Fibroblast of skin of right biceps (primary cell): ENCODE data around the gene RBM43.
"Not testable (repeated sequence)": the region's sequence is repeated elsewhere in the genome, so short reads cannot be mapped to it uniquely, and the experiment has no call there.

ENCODE experiments used
- DNase-seq: peaks from one replicate; pipeline ENCODE4 v3.0.0-alpha.2; 2013

Gene RBM43

DNA sequence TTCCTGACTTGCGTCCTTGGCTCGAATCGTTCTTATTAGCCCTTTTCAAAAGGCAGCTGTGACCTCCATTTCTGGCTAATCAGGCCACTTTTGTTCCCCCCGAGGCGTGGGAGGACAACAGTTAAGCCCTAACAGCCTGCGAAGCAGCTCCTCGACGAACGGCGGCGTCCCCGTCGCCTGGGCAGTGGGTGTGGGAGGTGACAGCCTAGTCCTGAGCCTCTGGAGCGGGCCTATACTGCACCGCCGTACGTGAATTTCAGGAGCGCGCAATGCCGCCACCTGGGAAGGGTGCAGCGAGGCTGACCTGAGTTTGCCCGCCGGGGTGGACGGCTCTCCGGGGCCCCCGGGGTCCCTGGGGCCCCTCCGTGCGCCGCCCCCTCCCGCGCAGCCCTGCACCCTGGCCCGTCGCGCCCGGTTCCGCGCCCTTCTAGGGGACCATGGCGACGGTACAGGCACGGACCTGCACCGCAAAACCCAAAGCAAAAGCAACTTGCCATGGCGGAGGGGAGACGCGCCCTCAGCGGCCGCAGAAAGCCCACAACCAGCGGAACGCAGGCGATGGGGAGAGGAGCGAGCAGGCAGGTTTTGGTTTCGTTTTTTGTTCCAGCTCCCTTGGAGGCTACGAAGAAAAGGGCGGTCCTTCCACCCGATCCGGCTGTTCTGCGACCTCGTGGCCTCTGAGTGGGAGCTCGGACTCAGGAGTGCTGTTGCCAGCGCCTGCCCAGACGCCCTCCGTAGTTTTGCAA lies at the start of gene RBM43:
Gene RBM43 (minus strand): TSS at position 633 of the 746 bp plus-strand sequence. CDS start 136 bp downstream, at position 497.
- DNase-seq: peak; percentile 88

DNA sequence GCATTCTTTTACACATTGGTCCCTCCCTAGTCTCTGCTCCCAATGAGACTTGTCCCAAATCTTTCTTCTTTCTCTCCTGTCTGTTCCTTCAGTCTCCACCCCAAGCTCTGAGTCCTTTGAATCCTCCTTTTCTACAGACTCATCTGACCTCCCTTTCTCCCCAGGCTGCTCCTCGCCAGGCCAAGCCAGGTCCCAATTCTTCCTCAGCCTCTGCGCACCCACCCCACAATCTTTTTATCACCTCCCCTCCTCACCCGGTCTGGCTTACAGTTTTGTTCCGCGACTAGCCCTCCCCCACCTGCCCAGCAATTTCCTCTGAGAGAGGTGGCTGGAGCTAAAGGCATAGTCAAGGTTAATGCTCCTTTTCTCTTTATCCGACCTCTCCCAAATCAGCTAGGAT lies 48.6 kb upstream of the RBM43 start:
- DNase-seq: not testable (repeated sequence)

DNA sequence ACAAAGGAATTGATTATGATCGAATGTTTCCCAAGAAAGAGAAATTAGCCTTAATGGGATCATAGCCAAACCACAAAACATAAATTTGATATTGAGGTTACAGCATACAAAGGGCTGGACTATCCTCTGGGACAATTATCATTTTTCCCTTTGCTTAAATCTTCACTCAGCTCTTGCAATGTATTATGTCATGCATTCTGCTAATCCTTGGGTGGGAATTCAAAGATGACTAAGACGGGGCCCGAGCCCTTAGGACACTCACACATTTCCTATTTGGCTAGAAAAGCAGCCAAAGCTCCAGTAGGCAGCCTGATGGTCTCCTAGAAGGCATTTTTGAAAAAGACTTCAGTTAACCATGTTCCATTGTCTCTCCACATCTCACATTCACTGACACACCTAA lies 45.0 kb upstream of the RBM43 start:
- peak; percentile 94 for DNase-seq

DNA sequence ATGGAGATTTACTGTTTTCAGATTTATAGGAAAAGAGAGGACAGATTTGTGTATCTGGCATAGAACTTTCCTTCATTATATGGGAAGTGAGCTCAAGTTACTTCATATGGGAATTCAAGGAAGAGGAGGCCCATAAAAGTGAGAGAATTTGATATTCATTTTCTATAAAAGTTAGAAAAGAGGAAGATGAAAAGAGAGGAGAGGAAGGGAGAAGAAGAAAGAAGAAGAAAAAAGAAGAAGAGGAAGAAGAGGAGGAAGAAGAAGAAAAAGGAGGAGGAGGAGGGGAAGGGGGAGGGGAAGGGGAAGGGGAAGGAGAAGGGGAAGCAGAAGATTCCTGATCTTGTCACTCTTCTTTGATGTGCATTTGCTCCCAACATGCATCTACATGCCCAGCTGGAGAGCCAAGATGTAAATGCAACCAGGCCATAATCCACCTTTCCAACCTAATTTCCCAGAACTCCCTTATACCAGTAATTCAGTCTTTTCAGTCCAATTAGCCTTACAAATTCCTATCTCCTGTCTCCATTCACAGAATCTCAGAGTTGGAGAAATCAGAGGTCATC lies 43.5 kb upstream of the RBM43 start:
- DNase-seq: no peak

DNA sequence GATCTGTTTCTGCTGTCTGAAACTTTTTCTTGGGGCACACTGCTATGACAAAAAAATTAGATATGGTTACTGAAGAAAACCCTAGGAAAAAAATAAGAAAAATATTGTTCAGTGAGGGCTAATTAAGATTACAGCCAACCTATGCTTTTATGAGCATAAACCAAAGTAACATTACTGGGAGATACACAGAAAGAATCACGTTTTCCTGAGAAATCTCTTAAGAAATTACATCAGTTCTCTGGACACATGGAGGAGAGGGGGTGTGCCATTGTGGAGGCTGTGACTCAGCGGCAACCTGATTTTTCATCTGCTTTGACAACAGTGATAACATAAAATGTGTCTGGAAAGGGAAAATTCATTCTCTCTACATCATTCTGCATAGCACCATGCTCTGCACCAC lies 41.2 kb upstream of the RBM43 start:
- peak; percentile 94 for DNase-seq

DNA sequence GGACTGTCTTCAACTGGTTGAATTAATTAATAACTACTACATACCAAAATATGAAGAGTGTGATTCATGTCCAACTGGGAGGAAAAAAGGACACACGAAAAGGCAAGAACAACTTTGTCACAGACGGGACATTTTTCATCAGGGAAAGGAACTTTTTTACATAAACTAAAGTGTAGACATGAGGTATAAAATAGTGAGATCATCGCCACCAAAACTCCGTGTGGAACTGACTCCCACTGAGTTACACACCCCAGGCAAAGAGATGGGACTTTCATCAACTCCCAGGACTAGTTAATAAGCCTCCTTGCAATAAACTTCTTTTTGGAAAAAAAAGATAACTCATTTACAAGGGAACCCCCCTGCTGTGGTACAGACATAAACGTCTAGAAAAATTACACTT lies 40.7 kb upstream of the RBM43 start:
- peak; percentile 60 for DNase-seq

DNA sequence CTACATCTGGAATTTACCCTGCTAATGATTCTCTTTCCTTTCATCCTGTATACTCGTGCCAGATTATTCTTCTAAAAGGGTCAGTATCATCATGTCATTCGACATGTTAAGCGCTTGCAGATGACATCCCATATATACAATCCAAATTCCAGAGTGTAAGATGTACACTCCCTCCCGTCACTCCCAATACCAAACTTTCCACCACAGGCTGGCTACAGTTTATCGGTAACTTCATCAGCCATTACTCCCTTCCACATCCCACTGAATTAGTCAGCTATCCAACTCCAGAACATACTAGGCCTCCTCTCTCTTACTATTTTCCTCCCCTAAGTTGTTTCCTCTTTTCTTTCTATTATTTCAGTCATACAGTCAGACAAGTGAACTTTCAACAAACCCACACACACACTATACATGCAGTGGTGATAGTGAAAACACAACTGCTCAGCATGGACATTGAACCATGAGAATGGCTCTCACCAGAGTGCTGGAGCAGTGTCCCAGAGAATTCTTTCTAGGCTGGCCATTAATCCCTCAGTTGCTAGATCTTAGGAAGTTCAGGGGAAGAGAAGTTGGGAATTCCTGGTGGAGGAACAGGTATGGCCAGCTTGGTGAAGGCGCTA lies 38.4 kb upstream of the RBM43 start:
- peak; percentile 51 for DNase-seq

DNA sequence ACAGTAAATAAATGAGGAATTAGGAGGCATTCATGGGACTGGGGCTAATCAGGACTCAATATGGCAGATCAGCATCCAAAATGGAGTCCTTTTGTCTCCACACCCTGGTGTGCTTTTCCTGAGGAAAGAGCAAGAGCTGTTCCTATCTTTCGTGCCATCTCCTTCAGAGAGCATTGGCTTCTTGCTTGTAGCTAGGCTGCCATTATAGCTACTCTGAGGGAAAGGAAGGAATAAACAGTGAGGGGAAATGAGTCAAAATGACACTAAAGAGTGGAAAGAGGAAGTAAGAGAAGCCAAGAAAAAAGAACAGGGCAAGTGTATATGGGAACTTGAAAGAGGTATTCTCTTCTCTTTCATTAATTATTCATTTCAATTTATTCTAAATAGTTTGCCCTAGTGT lies 36.2 kb upstream of the RBM43 start:
- DNase-seq: no peak

DNA sequence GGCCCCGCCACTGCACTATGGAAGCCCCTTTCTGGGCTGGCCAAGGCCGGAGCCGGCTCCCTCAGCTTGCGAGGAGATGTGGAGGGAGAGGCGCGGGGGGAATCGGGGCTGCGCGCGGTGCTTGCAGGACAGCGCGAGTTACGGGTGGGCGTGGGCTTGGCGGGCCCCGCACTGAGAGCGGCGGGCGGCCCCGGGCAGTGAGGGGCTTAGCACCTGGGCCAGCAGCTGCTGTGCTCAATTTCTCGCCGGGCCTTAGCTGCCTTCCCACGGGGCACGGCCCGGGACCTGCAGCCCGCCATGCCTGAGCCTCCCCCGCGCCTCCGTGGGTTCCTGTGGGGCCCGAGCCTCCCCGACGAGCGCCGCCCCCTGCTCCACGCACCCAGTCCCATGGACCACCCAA lies 34.3 kb upstream of the RBM43 start:
- not testable (repeated sequence) for DNase-seq

DNA sequence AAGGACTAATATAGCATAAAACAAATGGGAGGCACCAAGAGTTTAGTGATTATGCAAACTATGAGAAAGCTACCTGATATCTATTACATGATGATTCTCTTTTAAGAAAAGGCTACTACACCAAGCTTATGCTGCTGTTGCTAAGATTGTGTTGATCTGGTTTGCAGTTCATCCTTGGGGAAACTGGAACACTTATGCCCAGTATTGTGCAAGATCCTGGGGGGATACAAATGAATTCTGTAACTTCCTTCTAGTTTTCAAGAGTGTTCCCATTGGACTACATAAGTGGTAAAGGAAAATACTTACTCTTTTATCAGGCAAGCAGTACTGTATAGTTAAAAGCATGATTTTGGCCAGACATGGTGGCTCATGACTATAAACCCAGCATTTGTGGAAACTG lies 30.9 kb upstream of the RBM43 start:
- no peak for DNase-seq

DNA sequence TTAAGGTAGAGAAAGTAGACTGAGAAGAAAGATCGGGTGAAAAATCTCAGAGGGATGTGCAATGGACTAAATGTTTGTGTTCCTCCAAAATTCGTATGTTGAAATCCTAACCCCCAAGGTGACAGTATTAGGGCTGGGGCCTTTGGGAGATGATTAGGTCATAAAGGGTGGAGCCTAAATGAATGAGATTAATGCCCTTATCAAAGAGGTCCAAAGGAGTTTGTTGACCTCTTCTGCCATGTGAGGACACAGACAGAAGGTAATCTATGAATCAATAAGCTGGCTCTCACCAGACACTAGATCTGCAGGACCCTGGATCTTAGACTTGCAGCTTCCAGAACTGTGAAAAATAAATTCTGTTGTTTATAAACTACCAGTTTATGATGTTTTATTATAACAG lies 30.5 kb upstream of the RBM43 start:
- DNase-seq: no peak

DNA sequence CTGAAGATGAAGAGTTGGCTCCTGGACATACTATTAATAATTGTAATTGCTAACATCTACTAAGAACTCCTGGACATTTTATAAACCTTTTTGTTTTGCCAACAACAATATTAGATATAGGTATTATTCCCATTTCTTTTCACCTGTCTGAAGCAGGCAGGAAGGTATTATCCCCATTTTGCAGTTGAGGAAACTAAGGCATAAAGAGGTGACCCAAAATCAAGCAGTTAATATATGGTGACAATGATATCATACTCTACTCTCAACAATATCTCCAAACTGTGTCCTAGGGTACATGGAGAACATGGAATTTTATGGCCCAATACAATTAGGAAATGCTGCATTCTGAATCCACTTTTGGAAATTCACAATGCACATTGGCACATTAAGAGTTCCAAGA lies 29.6 kb upstream of the RBM43 start:
- no peak for DNase-seq

DNA sequence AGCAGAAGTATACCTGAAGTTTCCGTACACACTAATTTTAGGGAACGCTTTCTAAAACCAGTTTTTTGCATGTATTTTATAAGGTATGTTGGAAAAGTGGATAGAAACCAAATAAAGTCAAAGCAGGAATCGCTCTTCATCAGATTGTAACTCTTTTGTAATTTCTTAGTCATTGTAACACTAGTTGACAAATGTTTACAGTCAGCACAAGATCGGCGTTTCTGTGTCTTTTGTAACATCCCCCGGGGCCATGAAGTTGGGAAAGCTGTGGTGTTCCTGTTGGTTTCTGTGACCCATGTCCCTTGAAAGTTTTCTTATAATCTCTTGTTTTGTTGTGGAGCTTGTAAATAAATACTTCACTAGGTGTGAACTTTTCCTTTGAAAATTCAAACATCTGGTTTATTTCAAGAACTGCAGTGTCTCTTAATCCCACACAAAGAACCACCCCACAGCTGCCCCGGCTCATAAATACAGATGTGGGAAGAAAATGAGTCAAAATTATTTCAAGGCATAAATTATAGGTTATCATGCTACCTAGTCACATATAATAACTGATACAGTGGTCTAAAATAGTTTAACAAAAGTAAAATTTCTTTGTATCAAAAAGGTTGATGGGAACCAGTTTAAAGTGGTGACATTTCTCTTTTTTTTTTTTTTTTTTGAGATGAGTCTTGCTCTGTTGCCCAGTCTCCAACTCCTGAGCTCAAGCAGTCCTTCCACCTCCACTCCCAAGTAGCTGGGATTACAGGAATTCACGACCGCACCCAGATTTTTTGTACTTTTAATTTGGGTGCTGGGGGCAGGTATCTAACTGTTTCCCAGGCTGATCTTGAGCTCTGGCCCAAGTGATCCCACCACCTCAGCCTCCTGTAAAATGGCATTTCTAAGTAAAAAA lies 28.6 kb upstream of the RBM43 start:
- peak; percentile 39 for DNase-seq

DNA sequence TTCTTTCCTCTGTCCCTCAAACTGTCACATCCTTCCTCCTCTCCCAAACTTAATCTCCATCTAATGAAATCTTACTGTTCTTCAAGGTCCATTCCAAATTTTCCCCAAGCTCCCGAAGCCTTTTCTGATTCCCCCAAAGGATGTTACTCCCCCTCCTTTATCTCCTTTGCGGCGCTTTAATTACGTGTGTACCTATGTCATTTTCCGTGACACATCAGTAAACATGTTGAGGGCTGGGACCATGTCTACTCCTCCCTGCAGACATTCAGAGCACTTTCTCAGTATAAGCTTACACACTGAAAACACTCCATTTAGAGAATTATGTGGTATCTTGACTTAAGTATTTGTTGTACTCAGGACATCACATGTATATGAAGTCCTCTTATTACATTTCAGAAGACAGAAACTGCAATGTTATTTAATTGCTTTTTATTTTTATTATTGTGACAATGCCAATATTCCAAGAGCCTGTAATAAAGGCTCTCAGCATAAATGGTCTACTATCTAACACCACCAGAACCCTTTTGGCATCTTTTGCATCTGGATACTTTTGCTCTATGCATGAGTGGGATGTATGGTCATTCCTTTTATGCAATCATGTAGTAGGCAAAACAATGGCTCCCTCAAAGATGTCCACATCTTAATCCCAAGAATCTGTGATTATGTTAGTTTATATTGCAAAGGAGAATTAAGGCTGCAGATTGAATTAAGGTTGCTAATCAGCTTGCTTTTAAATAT lies 26.0 kb upstream of the RBM43 start:
- DNase-seq: no peak

DNA sequence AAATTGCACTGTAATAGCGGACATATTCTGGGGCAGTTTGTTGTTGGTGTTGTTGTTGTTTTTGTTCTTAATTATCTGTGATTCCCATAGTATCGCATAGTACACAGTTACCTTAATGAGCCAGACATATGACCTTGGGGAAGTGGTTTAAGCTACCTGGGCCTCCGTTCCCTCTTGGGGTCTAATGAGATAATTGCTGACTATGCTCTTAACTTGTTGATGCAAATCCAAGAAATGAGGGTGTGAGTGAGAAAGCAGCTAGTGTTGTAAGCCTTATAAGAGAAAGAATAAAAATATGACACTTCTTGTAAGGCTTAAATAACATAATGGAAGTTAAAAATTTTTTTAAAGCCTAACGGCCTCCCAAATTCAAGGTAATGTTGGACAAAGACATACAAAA lies 20.7 kb upstream of the RBM43 start:
- DNase-seq: no peak

DNA sequence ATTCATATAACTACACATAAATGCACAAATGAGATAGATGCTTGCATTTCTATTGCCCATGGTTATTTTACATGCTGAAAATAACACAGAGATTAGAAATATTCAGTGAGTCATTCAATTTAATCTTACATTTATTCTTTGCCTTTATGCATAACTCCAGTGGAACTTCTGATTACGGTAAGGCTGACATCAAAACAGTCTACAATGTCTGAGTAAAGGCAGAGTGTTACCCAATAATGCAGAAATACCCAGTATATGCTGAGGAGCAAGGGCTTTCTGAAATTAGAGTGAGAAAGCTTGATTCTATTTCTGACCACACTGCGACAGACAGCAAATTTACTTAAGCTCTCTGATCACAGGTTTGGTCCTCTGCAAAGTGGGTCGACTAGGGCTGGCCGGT lies 18.6 kb upstream of the RBM43 start:
- peak; percentile 48 for DNase-seq

DNA sequence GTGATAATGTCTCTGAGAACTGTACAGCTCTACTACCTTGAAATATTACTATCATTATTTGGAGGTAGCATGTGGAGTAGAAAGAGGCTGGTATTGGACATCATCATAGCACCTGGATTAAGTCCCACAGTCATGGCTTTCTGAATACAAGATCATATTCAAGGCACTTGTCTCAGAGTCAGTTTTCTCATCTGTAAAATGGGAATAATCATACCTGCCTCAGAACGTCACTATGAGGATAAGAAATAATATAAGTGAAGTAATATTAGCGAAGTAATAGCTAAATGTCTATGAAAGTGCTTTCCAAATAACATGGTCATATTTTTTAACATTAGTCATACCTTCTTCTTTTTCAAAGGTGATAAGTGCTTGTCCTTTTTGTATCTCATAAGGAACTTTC lies 16.8 kb upstream of the RBM43 start:
- no peak for DNase-seq

DNA sequence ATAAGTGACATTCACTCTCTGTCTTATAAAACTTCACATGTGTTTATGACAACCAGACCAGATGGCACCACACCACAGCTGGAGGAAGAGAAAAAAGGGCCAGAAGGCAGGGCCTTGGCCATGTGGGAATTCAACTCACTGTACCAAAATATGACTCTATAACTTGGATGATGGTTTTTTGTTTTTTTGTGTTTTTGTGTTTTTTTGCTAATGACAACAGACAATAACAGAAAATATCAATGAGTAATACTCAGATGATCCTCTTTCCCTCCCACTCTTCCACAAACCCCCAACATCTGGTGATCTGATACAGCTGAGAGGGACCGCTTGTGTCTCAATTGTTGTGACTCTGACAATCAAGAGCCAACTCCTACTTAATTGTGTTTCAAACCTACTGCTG lies 15.4 kb upstream of the RBM43 start:
- no peak for DNase-seq

DNA sequence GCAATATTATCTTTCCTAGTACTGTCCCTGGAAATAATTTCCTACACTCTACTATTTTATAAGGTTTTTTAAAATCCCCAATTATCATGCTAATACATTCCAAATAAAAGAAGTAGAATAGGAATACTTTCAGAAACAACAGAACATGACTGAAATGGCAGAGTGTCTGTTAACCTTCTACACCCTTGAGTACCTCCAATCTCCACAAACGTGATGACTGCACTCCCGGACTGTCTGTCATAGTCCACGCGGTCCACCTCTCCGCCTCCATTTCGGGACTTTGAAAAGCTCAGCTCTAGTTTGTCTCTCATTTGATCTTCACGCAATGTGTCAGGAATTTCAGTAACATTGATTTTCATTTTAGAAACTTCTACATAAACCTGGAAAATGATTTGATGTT lies 13.6 kb upstream of the RBM43 start:
- DNase-seq: no peak

DNA sequence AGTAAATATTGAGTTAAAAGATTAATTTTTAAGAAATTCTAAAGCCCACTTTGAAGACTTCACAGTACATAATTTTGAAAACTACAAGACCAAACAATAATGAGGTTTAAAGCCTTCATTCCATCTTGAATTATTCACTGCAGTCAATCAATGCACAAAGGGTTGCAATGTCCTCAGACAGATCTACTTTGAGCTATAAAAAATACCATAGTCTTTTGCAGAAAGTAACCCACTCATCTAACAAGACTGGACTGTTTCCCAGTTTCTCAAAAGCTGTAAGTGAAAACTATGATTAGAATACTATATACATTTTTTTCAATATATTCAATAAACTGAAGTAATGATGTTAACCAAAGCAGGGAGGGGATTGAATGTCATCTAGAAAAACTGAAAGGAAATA lies 10.2 kb upstream of the RBM43 start:
- no peak for DNase-seq

DNA sequence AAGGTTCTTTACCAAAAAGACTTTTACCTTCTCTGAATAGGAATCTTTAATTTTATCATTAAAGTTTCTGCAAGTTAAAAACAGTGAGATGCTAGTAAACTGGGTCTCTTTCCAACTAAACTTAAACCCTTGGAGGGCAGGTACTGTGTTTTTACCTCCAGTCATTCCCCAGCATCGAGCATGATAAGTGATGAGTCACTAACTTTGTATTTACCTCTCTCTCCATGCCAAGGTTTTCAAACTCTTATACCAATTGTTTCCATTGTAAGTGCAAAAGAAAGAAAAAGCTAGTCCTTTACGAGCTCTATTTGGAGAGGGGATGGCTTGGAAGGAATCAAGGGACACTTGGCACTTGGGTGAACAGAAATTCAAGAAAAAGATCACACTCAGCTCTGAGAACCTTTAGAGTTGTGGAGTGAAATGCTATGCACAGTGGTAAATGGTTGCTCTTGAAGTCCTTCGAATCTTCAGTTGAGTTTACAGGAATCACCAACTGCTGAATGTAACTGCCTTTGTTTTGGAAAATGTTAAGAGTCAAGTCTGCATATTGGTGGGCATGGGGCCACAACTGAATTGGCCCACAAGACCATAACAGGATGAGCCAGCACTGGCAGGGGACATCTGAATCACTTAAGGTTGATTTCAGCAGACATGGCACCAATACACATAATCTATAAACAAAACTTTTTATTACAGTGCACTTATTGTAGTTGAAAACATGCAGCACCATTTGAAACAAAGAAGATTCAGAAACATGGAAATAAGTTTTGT lies 8.3 kb upstream of the RBM43 start:
- DNase-seq: no peak

DNA sequence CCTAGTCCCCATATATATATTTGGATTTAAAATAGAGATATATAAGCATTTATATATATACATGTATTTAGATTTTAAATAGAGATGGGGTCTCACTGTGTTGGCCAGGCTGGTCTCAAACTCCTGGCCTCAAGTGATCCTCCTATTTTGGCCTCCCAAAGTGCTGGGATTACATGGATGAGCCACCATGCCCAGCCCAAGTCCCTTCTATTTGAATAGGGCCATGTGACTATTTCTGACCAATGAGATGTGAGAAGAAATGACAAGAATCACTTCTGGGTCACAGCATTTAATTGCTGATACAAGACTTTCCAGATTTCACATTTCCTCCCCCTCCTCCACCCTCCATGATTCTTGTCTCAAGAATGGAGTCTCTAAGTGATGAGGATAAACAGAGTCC lies 6.4 kb upstream of the RBM43 start:
- no peak for DNase-seq
